H9 (cell line): ENCODE measurements around the gene AP3B2. TPM values are rescaled to one million over a fixed set of nuclear protein-coding genes. Genes with fewer than 3 reads are reported as not detected.

Experiments used
- DNase-seq: peaks from one replicate; pipeline ENCODE4 v3.0.0-alpha.2; 2017
- H2AFZ ChIP-seq: one replicate; pipeline ENCODE4 v1.6.1; 2013; ENCODE audit warnings: mild to moderate bottlenecking, low read length, control low read depth, moderate library complexity
- H2AK5ac ChIP-seq: 2 replicates; pipeline ENCODE4 v1.6.1; 2013; ENCODE audit warnings: low read length, control low read depth, mixed read lengths; ENCODE audit not compliant: insufficient read length
- H2BK120ac ChIP-seq: one replicate; pipeline ENCODE4 v1.6.1; 2013; ENCODE audit warnings: low read depth, mild to moderate bottlenecking, low read length, control low read depth, inconsistent platforms; ENCODE audit not compliant: poor library complexity, severe bottlenecking
- H2BK12ac ChIP-seq: 2 replicates; pipeline ENCODE4 v1.6.1; 2013; ENCODE audit warnings: low read length, control low read depth, mixed read lengths, low read depth; ENCODE audit not compliant: insufficient read length
- H2BK15ac ChIP-seq: 2 replicates; pipeline ENCODE4 v1.6.1; 2013; ENCODE audit warnings: low read depth, low read length, control low read depth
- H2BK20ac ChIP-seq: one replicate; pipeline ENCODE4 v1.6.1; 2013; ENCODE audit warnings: low read depth, mild to moderate bottlenecking, low read length, control low read depth, inconsistent platforms; ENCODE audit not compliant: poor library complexity, severe bottlenecking
- H2BK5ac ChIP-seq: 2 replicates; pipeline ENCODE4 v1.6.1; 2013; ENCODE audit warnings: low read length, control low read depth, mixed read lengths; ENCODE audit not compliant: insufficient read length
- H3K14ac ChIP-seq: 2 replicates; pipeline ENCODE4 v1.6.1; 2013; ENCODE audit warnings: low read length, control low read depth; ENCODE audit not compliant: insufficient read depth
- H3K18ac ChIP-seq: 2 replicates; pipeline ENCODE4 v1.6.1; 2013; ENCODE audit warnings: low read depth, mild to moderate bottlenecking, mixed read lengths, low read length, control low read depth; ENCODE audit not compliant: insufficient read length
- H3K23ac ChIP-seq: 2 replicates; pipeline ENCODE4 v1.6.1; 2013; ENCODE audit warnings: low read length, control low read depth, mixed read lengths, low read depth; ENCODE audit not compliant: insufficient read length
- H3K23me2 ChIP-seq: 2 replicates; pipeline ENCODE4 v1.6.1; 2013; ENCODE audit warnings: low read depth, mild to moderate bottlenecking, mixed read lengths, low read length, control low read depth; ENCODE audit not compliant: insufficient read length, poor library complexity, severe bottlenecking
- H3K27ac ChIP-seq: 2 replicates; pipeline ENCODE4 v1.5.1; 2013; ENCODE audit warnings: low read length, control low read depth, mixed read lengths, low read depth; ENCODE audit not compliant: insufficient read length
- H3K27me3 ChIP-seq: 2 replicates; pipeline ENCODE4 v1.6.1; 2013; ENCODE audit warnings: low read length, control low read depth, inconsistent platforms; ENCODE audit not compliant: insufficient read depth
- H3K4ac ChIP-seq: 2 replicates; pipeline ENCODE4 v1.6.1; 2013; ENCODE audit warnings: low read depth, mild to moderate bottlenecking, control low read depth, inconsistent platforms, low read length, moderate library complexity
- H3K4me1 ChIP-seq: 2 replicates; pipeline ENCODE4 v1.6.1; 2013; ENCODE audit warnings: low read length, control low read depth, inconsistent platforms; ENCODE audit not compliant: insufficient read depth
- H3K4me2 ChIP-seq: 2 replicates; pipeline ENCODE4 v1.6.1; 2013; ENCODE audit warnings: low read length, control low read depth, mixed read lengths; ENCODE audit not compliant: insufficient read length, insufficient read depth
- H3K56ac ChIP-seq: 2 replicates; pipeline ENCODE4 v1.6.1; 2013; ENCODE audit warnings: low read depth, mild to moderate bottlenecking, mixed read lengths, low read length, control low read depth; ENCODE audit not compliant: insufficient read length
- H3K79me1 ChIP-seq: 2 replicates; pipeline ENCODE4 v1.6.1; 2013; ENCODE audit warnings: low read depth, mild to moderate bottlenecking, moderate library complexity, low read length, control low read depth, inconsistent platforms; ENCODE audit not compliant: insufficient read depth, poor library complexity, severe bottlenecking
- H3K79me2 ChIP-seq: 2 replicates; pipeline ENCODE4 v1.6.1; 2013; ENCODE audit warnings: low read length, control low read depth, inconsistent platforms; ENCODE audit not compliant: insufficient read depth
- H3K9ac ChIP-seq: 2 replicates; pipeline ENCODE4 v1.6.1; 2013; ENCODE audit warnings: low read length, control low read depth, mixed read lengths; ENCODE audit not compliant: insufficient read length; ENCODE audit errors: extremely low read depth
- H3K9me3 ChIP-seq: one replicate; pipeline ENCODE4 v1.6.1; 2013; ENCODE audit warnings: low read depth, low read length, inconsistent platforms; ENCODE audit not compliant: control insufficient read depth
- H3T11ph ChIP-seq: one replicate; pipeline ENCODE4 v1.6.1; 2013; ENCODE audit warnings: mild to moderate bottlenecking, low read length, control low read depth, inconsistent platforms
- H4K20me1 ChIP-seq: one replicate; pipeline ENCODE4 v1.6.1; 2013; ENCODE audit not compliant: control insufficient read depth, insufficient read length, insufficient read depth
- H4K5ac ChIP-seq: 2 replicates; pipeline ENCODE4 v1.6.1; 2013; ENCODE audit warnings: low read depth, mild to moderate bottlenecking, mixed read lengths, low read length, control low read depth; ENCODE audit not compliant: insufficient read length
- H4K8ac ChIP-seq: replicated peaks from 2 replicates; pipeline ENCODE4 v1.6.1; 2013; ENCODE audit warnings: low read length, control low read depth, mixed read lengths, low read depth; ENCODE audit not compliant: insufficient read length
- H4K91ac ChIP-seq: 2 replicates; pipeline ENCODE4 v1.6.1; 2013; ENCODE audit warnings: low read depth, mild to moderate bottlenecking, moderate library complexity, mixed read lengths, low read length, control low read depth; ENCODE audit not compliant: insufficient read length
- H3K27ac Mint-ChIP-seq, 3 experiments: 2 replicates in 2 of 3; 3 replicates in 1 of 3; pipeline ENCODE4 v1.8.0; 2020 to 2021; ENCODE audit warnings: mixed read lengths in 3 of 3, mild to moderate bottlenecking in 1 of 3, moderate library complexity in 1 of 3
- H3K27me3 Mint-ChIP-seq: 2 replicates; pipeline ENCODE4 v1.8.0; 2021; ENCODE audit warnings: low read depth, mild to moderate bottlenecking, moderate library complexity, mixed read lengths
- H3K36me3 Mint-ChIP-seq, 3 experiments: 2 replicates in 2 of 3; 3 replicates in 1 of 3; pipeline ENCODE4 v1.8.0; 2020 to 2021; ENCODE audit warnings: low read depth in 3 of 3, mixed read lengths in 3 of 3; ENCODE audit not compliant: insufficient read depth in 1 of 3
- H3K4me1 Mint-ChIP-seq, 2 experiments: 2 replicates each; pipeline ENCODE4 v1.8.0; 2020; ENCODE audit warnings: mixed read lengths in 2 of 2
- H3K4me3 Mint-ChIP-seq, 2 experiments: 2 replicates in 1 of 2; 3 replicates in 1 of 2; pipeline ENCODE4 v1.8.0; 2020 to 2021; ENCODE audit warnings: mild to moderate bottlenecking in 2 of 2, mixed read lengths in 2 of 2, moderate library complexity in 1 of 2
- H3K9me3 Mint-ChIP-seq, 2 experiments: 2 replicates in 1 of 2; 3 replicates in 1 of 2; pipeline ENCODE4 v1.8.0; 2020; ENCODE audit warnings: mild to moderate bottlenecking in 2 of 2, mixed read lengths in 2 of 2, moderate library complexity in 1 of 2
- WGBS: extraction: QIAGEN DNeasy Blood & Tissue Kit; methylation state at CpG from one replicate; pipeline ENCODE4 v1.1.7; 2013; ENCODE audit warnings: missing lambda C conversion rate, low lambda C conversion rate, mixed read lengths; ENCODE audit not compliant: insufficient read length; ENCODE audit errors: extremely low coverage; 5-methylcytosine and 5-hydroxymethylcytosine counted together
- total RNA-seq: library from RNA; stranded (reverse); gene quantifications from 2 replicates; pipeline ENCODE4 v1.2.1, GENCODE V29; 2021
- TF ChIP-seq, protein P1 (sequence below): fragments of 200-600 bp; sonication (generic); conservative IDR thresholded peaks from 3 replicates; pipeline ENCODE4 v1.8.0; 2021; ENCODE audit warnings: antibody characterized with exemption, mild to moderate bottlenecking

The AP3B2 gene
- total RNA-seq, 1 experiment from 2014 or later: 10.6 TPM

DNA sequence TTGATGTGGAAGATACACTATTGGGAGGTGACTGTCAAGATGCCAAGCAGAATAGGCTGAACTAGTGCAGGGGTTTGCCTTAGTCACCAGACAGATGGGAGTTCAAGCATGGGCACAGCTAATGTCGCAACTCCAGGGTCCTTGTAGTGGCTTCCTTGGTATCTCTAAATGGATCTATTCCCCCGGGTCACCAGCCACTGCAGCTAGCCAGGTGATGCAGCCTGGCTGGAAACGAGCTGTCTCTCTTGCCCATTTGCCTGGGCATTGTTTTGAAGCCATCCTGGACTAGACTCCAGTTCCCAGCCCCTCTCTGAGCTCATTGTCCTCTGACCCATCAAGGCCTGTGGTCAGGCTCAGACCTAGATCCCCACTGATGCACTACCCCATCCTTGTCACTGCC, 54.1 kb downstream of the AP3B2 start:
- H2BK20ac ChIP-seq: no peak overlapping the region
- TF ChIP-seq, protein P1, sequence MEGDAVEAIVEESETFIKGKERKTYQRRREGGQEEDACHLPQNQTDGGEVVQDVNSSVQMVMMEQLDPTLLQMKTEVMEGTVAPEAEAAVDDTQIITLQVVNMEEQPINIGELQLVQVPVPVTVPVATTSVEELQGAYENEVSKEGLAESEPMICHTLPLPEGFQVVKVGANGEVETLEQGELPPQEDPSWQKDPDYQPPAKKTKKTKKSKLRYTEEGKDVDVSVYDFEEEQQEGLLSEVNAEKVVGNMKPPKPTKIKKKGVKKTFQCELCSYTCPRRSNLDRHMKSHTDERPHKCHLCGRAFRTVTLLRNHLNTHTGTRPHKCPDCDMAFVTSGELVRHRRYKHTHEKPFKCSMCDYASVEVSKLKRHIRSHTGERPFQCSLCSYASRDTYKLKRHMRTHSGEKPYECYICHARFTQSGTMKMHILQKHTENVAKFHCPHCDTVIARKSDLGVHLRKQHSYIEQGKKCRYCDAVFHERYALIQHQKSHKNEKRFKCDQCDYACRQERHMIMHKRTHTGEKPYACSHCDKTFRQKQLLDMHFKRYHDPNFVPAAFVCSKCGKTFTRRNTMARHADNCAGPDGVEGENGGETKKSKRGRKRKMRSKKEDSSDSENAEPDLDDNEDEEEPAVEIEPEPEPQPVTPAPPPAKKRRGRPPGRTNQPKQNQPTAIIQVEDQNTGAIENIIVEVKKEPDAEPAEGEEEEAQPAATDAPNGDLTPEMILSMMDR: no peak
- Mint-ChIP-seq H3K27me3 (peaks cover 41% of the 10 kb centered on the region), H3K27ac (no peak overlapping the region), H3K9me3 (no peaks in the 10 kb centered on the region), H3K36me3 (no peaks in the 10 kb centered on the region), H3K4me3 (no peak overlapping the region), H3K4me1 (no peaks in the 10 kb centered on the region)
- H4K5ac ChIP-seq: no peak overlapping the region
- H3K9me3 ChIP-seq: no peaks in the 10 kb centered on the region
- H3K56ac ChIP-seq: no peak overlapping the region
- no peak overlapping the region for H2BK120ac ChIP-seq
- H2AK5ac ChIP-seq: no peak overlapping the region
- H2BK15ac ChIP-seq: no peak overlapping the region
- H3K4me1 ChIP-seq: no peaks in the 10 kb centered on the region
- whole genome bisulfite sequencing: no CpG with 5 or more reads among the region's 3 CpGs
- no peak overlapping the region for H3K4ac ChIP-seq
- H3K18ac ChIP-seq: no peak overlapping the region
- DNase-seq: no peak
- no peaks in the 10 kb centered on the region for H3K79me1 ChIP-seq
- no peak overlapping the region for H3K9ac ChIP-seq
- no peak overlapping the region; the same call in 1 of the 2 replicates for H3K14ac ChIP-seq
- no peaks in the 10 kb centered on the region for H3K27me3 ChIP-seq
- no peak overlapping the region for H2AFZ ChIP-seq
- H3T11ph ChIP-seq: no peak overlapping the region
- H4K91ac ChIP-seq: no peak overlapping the region
- no peak overlapping the region for H4K8ac ChIP-seq
- no peak overlapping the region for H3K23ac ChIP-seq
- H3K23me2 ChIP-seq: no peaks in the 10 kb centered on the region
- H3K27ac ChIP-seq: no peak overlapping the region
- no peak overlapping the region for H2BK12ac ChIP-seq
- no peak overlapping the region for H2BK5ac ChIP-seq
- no peaks in the 10 kb centered on the region for H4K20me1 ChIP-seq
- no peak overlapping the region for H3K4me2 ChIP-seq
- H3K79me2 ChIP-seq: no peaks in the 10 kb centered on the region
